ENCODE measurements around the gene MMAB. TPM values are rescaled to one million over a fixed set of nuclear protein-coding genes. Genes with fewer than 3 reads are reported as not detected.

Gene MMAB
- total RNA-seq, 1 donor from 2014 or later, result 24.7 TPM

DNA sequence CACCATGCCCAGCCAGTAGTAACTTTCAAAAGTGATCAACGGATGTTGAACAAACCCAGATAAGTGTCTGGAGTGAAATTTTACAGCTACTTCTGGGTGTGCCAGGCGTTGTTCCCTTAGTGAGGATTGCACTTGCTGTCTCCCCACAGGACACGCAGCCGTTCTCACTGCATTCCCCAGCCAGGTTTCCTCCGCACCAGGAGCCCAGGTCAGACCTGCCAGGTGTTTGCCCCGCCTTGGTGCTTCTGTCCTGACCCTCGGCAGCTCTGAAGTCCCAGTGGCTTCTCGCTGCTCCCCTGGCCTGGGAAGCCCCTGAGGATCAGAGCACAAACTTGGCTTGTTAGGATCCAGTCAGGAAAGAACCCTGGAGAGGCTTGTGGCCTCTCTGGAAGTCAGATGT, 36.2 kb downstream of the MMAB start:
- no peaks in the 10 kb centered on the region for H3K79me2 ChIP-seq (ENCODE audit: low read depth)
- TF ChIP-seq, protein P1, sequence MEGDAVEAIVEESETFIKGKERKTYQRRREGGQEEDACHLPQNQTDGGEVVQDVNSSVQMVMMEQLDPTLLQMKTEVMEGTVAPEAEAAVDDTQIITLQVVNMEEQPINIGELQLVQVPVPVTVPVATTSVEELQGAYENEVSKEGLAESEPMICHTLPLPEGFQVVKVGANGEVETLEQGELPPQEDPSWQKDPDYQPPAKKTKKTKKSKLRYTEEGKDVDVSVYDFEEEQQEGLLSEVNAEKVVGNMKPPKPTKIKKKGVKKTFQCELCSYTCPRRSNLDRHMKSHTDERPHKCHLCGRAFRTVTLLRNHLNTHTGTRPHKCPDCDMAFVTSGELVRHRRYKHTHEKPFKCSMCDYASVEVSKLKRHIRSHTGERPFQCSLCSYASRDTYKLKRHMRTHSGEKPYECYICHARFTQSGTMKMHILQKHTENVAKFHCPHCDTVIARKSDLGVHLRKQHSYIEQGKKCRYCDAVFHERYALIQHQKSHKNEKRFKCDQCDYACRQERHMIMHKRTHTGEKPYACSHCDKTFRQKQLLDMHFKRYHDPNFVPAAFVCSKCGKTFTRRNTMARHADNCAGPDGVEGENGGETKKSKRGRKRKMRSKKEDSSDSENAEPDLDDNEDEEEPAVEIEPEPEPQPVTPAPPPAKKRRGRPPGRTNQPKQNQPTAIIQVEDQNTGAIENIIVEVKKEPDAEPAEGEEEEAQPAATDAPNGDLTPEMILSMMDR (IDR thresholded peaks at IDR 0.05), result no peak
- TF ChIP-seq EZH2phosphoT487 (IDR thresholded peaks at IDR 0.05) (no peak), EZH2 (IDR thresholded peaks at IDR 0.05) (no peak)
- no peaks in the 10 kb centered on the region for H3K27me3 ChIP-seq
- Mint-ChIP-seq H3K27ac (no peak overlapping the region), H3K27me3 (ENCODE audit: insufficient read depth, low read depth) (peaks cover 7% of the 10 kb centered on the region), H3K9me3 (no peaks in the 10 kb centered on the region), H3K4me1 (peaks cover 12% of the 10 kb centered on the region), H3K36me3 (peaks cover 11% of the 10 kb centered on the region), H3K4me3 (no peak overlapping the region)
- no peak overlapping the region for H2AFZ ChIP-seq (replicated peaks)
- H4K20me1 ChIP-seq (ENCODE audit: low read depth), result no peaks in the 10 kb centered on the region
- H3K4me3 ChIP-seq, result no peak overlapping the region
- H3K4me1 ChIP-seq, result no peaks in the 10 kb centered on the region
- no peak overlapping the region for H3K9ac ChIP-seq
- no peaks in the 10 kb centered on the region for H3K9me3 ChIP-seq (ENCODE audit: low read depth)
- no peak for DNase-seq (ENCODE audit: low spot score)
- H3K27ac ChIP-seq, result no peak overlapping the region
- no peaks in the 10 kb centered on the region for H3K36me3 ChIP-seq
- no peaks in the 10 kb centered on the region for H3F3A ChIP-seq (ENCODE audit: low read depth)
- H3K4me2 ChIP-seq, result no peak overlapping the region

DNA sequence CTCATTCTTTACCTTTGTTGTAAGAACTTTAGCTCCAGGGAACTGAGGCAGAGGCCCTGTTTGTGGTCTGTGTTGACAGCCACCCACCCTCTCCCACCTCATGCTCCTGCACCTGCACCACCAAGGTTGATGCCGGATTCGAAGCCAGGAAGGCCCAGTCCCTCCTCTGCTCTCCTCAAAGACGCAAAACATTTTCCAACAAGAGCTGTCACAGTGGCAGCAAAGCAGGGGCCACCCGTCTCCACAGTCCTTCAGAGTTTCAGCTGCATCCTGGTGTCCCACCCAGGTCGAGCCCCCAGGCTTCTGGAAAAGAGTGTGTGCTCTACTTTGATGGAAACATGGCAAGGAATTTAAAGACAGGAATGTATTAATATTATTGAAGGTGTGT, 37.4 kb downstream of the MMAB start:
- H3K9me3 ChIP-seq (ENCODE audit: low read depth), result no peaks in the 10 kb centered on the region
- TF ChIP-seq, protein P1 (IDR thresholded peaks at IDR 0.05), result no peak
- TF ChIP-seq EZH2phosphoT487 (IDR thresholded peaks at IDR 0.05) (no peak), EZH2 (IDR thresholded peaks at IDR 0.05) (no peak)
- no peak overlapping the region for H3K27ac ChIP-seq
- H3K36me3 ChIP-seq, result no peaks in the 10 kb centered on the region
- Mint-ChIP-seq H3K9me3 (no peaks in the 10 kb centered on the region), H3K27ac (peak overlapping the region; percentile 38), H3K27me3 (ENCODE audit: insufficient read depth, low read depth) (peaks cover 5% of the 10 kb centered on the region), H3K4me1 (peaks cover 15% of the 10 kb centered on the region), H3K4me3 (no peak overlapping the region), H3K36me3 (peaks cover 19% of the 10 kb centered on the region)
- no peak overlapping the region for H2AFZ ChIP-seq (replicated peaks)
- no peak overlapping the region for H3K4me2 ChIP-seq
- no peaks in the 10 kb centered on the region for H3K27me3 ChIP-seq
- H3F3A ChIP-seq (ENCODE audit: low read depth), result no peaks in the 10 kb centered on the region
- no peak overlapping the region for H3K9ac ChIP-seq
- peaks cover under 1% of the 10 kb centered on the region for H4K20me1 ChIP-seq (ENCODE audit: low read depth)
- no peak overlapping the region for H3K4me3 ChIP-seq
- no peak for DNase-seq (ENCODE audit: low spot score)
- peaks cover under 1% of the 10 kb centered on the region for H3K4me1 ChIP-seq
- H3K79me2 ChIP-seq (ENCODE audit: low read depth), result no peaks in the 10 kb centered on the region

DNA sequence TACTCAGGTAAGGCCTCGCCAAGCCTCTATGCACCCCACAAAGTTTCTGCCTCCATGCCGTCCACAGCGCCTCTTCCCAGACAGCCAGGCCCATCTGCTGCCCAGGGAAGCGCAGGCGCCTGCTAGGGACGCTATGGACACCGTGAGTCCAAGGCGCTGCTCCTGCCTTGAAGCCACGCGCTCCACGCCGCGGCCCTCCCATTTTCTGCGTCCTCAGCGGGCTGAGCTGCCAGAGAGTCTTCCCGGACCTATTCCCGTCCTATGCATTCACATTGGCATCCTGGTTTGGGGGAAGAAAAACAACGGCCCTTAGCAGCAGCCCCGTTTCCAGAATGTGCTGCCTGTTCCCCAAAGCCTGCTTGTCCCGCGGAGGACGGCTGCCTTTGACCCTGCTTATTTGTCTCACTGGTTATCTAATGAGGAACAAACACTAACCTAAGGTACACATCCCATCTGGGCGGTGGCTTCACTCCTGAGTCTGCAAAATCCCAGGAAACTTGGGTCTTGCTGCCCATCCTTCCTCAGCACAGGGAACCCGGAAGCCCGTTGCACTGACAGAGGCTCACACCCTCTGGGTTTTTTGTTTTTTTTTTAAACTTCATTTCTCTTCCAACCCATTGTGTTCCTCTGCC, 38.0 kb downstream of the MMAB start:
- Histone ChIP-seq H3K4me2 (no peak overlapping the region), H2AFZ (replicated peaks) (no peak overlapping the region), H3K79me2 (ENCODE audit: low read depth) (no peaks in the 10 kb centered on the region), H3K4me3 (no peak overlapping the region), H3K27ac (no peak overlapping the region), H3K27me3 (no peaks in the 10 kb centered on the region), H3K9me3 (ENCODE audit: low read depth) (no peaks in the 10 kb centered on the region), H3K36me3 (no peaks in the 10 kb centered on the region), H4K20me1 (ENCODE audit: low read depth) (peaks cover 6% of the 10 kb centered on the region), H3K9ac (no peak overlapping the region), H3F3A (ENCODE audit: low read depth) (peaks cover 2% of the 10 kb centered on the region), H3K4me1 (peaks cover 6% of the 10 kb centered on the region)
- Mint-ChIP-seq H3K4me1 (peaks cover 18% of the 10 kb centered on the region), H3K9me3 (no peaks in the 10 kb centered on the region), H3K4me3 (no peak overlapping the region), H3K27me3 (ENCODE audit: insufficient read depth, low read depth) (peaks cover 8% of the 10 kb centered on the region), H3K36me3 (peaks cover 21% of the 10 kb centered on the region), H3K27ac (no peak overlapping the region)
- TF ChIP-seq EZH2phosphoT487 (IDR thresholded peaks at IDR 0.05), result no peak
- TF ChIP-seq, protein P1 (IDR thresholded peaks at IDR 0.05), result no peak
- TF ChIP-seq EZH2 (IDR thresholded peaks at IDR 0.05), result no peak
- no peak for DNase-seq (ENCODE audit: low spot score)
